Colon (tissue), 2 donors: ENCODE results near the gene FGF3.
"Not testable (repeated sequence)": the region's sequence is repeated elsewhere in the genome, so short reads cannot be mapped to it uniquely, and the experiment has no call there.

ENCODE experiments used
- FAIRE-seq: peaks from 2 replicates; lab custom pipeline; 2012; peaks lifted over from hg19 to GRCh38; lab: Jason Lieb, UNC
- donor health status: control.
- donor health status: control.

The FGF3 gene

GRCh38 chr11:69770540-69770939 lies 48.7 kb downstream of the FGF3 start:
- FAIRE-seq, result no peak

GRCh38 chr11:69765498-69765995 lies 53.7 kb downstream of the FGF3 start:
- FAIRE-seq, result no peak

GRCh38 chr11:69764918-69765317 lies 54.3 kb downstream of the FGF3 start:
- not testable (repeated sequence) for FAIRE-seq

- no peak for FAIRE-seq
Observed at GRCh38 chr11:69760319-69760718, 58.9 kb downstream of the FGF3 start.
